ENCODE measurements around the gene AKR1C2.
"Not testable (repeated sequence)": the region's sequence is repeated elsewhere in the genome, so short reads cannot be mapped to it uniquely, and the experiment has no call there.

The AKR1C2 gene

DNA sequence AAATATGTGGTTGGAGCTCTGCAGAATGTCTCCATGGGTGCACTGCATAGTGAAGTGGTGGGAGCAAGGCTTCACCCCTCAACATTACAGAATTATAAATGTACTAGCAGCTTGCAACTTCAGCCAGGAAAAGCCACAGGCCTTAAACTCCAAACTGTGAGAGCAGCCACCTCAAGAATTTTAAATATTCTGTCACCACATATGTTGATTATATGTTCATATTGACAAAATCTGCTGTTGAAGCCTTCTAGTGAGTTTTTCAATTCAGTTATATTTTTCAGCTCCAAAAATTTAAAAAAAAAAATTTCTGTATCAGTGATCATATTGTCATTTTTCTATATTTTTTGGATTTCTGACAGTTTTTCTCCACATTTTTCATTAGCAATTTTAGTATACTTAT, 30.9 kb upstream of the AKR1C2 start:
- TF ChIP-seq, protein P1, sequence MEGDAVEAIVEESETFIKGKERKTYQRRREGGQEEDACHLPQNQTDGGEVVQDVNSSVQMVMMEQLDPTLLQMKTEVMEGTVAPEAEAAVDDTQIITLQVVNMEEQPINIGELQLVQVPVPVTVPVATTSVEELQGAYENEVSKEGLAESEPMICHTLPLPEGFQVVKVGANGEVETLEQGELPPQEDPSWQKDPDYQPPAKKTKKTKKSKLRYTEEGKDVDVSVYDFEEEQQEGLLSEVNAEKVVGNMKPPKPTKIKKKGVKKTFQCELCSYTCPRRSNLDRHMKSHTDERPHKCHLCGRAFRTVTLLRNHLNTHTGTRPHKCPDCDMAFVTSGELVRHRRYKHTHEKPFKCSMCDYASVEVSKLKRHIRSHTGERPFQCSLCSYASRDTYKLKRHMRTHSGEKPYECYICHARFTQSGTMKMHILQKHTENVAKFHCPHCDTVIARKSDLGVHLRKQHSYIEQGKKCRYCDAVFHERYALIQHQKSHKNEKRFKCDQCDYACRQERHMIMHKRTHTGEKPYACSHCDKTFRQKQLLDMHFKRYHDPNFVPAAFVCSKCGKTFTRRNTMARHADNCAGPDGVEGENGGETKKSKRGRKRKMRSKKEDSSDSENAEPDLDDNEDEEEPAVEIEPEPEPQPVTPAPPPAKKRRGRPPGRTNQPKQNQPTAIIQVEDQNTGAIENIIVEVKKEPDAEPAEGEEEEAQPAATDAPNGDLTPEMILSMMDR (IDR thresholded peaks at IDR 0.05; ENCODE audit: extremely low read depth, missing control alignments) = no peak
- DNase-seq (ENCODE audit: low spot score) = no peak

DNA sequence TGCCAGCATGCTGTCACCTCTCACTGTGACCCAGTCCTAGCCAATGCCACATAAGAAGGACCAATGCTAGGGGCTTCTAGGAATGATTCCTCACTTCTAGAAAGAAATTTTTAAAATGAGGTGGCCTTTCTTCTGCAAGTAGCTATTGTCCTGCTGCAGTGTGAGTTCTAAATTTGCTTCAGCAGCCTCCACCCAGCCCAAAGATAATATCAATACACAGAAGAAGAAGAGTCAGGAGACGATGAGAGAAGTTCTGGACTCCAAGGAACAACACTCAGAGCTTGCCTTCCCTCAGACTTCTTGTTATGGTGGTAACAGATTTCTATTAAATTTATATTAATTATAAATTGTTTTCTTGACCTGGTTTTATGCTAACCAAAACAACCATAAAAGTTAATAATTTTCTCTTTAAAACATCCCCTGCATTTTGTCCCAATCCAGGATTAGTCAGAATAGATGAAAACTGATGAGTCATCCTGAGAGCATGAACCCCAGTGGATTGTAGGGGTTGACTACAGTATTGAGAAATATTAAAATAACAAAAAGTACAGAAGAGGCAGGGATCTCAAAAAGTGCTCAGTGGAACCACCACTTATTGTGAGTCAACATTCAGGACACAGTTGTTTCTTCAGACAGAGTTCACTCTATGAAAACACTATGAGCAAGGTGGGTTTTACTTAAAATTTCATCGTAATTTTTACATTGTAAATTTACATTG, 29.6 kb upstream of the AKR1C2 start:
- DNase-seq (ENCODE audit: low spot score) = no peak
- TF ChIP-seq, protein P1 (IDR thresholded peaks at IDR 0.05; ENCODE audit: extremely low read depth, missing control alignments) = no peak

DNA sequence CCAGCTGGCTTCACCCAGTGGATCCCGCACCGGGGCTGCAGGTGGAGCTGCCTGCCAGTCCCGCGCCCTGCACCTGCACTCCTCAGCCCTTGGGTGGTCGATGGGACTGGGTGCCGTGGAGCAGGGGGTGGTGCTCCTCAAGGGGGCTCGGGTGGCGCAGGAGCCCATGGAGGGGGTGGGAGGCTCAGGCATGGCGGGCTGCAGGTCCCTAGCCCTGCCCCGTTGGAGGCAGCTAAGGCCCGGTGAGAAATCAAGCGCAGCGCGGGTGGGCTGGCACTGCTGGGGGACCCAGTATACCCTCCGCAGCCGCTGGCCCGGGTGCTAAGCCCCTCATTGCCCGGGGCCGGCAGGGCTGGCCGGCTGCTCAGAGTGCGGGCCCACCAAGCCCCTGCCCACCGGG, 28.8 kb upstream of the AKR1C2 start:
- DNase-seq (ENCODE audit: low spot score) = not testable (repeated sequence)

DNA sequence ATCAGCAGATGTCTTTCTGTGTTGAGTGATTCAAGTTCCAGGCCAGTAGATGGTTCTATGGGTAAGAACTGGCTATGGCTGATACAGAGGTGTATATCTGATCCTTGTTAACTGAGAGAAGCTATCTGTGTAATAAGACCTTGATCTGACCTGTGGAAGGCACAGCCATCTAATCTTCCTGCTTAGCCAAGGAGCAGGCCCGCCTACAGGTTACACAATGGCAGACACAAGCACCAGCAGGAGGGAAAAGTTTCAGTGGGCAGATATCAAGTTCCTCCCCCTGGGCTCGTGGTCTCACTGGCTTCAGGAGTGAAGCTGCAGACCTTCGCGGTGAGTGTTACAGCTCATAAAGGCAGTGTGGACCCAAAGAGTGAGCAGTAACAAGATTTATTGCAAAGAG, 27.9 kb upstream of the AKR1C2 start:
- DNase-seq (ENCODE audit: low spot score) = not testable (repeated sequence)

DNA sequence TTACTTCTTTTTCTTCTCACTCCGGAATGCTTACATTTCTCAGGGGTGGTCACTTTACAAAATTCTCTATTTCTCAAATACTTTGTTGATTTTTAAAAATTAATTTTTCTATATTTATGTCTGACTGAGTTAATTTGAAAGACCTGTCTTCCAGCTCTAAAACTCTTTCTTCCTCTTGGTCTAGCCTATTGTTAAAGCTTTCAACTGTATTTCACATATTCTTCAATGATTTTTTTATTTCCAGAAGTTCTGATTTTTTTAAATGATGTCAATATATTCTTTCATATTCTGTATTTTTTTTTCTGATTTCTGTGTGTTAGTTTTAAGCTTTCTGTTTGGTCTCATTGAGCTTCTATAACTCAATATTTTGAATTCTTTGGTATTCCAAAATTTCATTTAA, 27.3 kb upstream of the AKR1C2 start:
- no peak for DNase-seq (ENCODE audit: low spot score)
- TF ChIP-seq, protein P1 (IDR thresholded peaks at IDR 0.05; ENCODE audit: extremely low read depth, missing control alignments) = no peak

DNA sequence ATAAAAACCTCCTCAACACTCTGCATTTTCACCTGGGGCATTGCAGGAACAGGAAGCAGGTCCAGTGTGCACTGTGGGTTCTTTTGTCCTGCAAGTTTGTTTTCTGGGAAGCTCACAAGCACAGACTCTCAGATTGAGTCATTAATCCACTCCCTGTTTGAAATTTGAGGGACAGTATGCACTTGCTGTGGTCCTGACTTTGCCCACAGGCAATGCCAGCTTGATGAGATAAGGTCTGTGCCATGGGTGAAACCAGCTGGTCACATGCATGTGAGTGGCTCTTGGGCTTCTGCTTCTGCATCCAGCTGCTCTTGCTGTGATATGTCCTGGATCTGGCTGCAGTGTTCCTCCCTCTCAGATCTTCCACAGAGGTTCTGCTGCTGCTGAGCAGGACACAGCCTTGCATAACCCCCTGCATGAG, 21.8 kb upstream of the AKR1C2 start:
- not testable (repeated sequence) for DNase-seq (ENCODE audit: low spot score)

DNA sequence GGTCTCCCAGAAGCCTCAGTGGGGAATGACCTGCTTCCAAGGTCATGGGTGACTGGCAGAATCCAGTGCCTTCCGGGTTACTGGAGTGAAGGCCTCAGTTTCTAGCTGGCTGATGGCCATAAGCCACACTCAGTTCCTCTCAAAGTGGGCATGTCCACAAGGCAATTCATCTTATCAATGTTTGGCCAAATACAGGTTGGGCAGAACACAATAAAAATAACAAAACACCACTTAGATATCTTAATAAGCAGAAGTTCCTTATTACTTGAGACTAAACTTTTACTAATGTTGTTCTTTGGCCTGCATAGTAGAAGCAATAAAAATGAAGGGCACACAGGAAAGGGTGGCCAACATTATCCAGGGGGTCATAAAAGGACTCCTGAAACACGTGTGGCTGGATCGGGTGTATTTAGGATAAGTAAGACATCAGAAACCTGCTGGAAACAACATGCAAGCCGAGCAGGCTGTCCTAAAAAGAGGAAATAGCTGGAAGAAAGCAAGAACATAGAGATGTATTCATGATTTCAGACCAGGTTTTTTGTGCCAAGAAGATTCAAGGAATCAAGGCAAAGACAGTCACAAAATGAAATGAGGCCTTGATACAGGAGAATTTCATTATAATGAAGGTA, 19.6 kb upstream of the AKR1C2 start:
- DNase-seq (ENCODE audit: low spot score) = no peak
- TF ChIP-seq, protein P1 (IDR thresholded peaks at IDR 0.05; ENCODE audit: extremely low read depth, missing control alignments) = no peak

DNA sequence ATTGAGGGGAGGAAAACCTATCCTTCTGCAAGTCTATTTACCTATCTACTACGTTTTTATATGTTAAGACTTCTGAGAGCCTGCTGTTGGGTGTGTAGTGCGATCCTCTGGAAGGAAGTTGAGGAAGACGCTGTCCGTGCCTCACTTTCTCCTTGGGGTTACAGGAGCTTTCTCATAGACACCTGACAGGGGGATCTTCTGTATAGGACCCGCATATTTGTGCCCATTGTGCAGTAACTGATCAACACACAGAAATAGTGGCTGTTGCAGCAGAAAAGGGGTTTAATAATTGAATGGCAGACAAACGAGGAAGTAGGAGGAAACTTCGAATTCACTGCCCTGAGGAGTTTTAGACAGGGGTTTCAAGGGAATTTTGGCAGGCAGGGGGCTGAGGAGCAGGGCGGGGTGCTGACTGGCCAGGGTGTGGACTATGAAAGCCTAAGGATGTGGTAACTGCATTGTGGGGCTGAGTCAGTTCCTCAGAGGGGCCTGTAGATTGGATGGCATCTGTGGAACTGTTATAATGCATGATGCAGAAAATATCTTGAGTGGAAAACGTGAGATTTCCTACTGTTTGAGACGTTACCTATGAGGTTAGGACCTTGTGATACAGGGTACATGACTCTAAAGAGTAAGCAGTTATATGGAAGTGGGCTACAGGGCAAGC, 18.1 kb upstream of the AKR1C2 start:
- not testable (repeated sequence) for DNase-seq (ENCODE audit: low spot score)

DNA sequence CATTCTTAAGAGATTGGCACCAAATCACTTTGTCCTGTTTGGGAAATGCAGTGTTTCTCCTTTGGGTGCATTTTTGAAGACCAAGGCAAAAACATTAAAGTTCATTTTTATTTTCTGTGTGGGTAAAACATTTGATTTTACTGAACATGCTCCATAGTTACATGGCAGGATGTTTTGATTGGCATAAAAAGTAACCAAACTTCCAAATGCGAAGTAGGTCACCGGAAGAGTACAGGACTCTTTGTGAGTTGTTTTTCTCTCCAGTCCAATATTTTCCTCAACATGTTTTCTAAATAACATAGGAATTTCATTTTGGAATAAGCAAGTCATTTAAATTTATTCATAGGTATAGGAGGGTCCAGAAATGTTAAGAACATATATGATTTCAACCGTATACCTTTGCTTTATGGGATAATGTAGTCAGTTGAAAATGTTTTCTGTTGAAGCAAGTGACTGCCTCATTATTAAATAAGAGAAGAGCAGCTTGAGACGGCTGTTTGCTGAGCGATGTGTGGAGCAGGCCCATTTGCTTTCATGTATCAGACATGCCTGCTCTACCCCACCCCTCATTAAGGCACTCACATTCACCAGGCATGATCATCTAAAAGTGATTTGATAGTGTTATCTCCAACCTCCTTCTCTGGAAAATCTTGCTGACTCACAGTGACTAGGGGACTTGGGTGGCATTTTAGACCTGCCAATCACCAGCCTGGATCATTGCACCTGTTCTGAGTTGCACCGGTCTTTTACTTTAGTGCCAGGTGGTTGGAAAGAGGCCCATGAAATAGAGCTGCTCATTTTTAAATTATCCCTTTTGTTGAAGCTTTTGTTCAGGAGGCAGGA, 16.3 kb upstream of the AKR1C2 start:
- not testable (repeated sequence) for DNase-seq (ENCODE audit: low spot score)

DNA sequence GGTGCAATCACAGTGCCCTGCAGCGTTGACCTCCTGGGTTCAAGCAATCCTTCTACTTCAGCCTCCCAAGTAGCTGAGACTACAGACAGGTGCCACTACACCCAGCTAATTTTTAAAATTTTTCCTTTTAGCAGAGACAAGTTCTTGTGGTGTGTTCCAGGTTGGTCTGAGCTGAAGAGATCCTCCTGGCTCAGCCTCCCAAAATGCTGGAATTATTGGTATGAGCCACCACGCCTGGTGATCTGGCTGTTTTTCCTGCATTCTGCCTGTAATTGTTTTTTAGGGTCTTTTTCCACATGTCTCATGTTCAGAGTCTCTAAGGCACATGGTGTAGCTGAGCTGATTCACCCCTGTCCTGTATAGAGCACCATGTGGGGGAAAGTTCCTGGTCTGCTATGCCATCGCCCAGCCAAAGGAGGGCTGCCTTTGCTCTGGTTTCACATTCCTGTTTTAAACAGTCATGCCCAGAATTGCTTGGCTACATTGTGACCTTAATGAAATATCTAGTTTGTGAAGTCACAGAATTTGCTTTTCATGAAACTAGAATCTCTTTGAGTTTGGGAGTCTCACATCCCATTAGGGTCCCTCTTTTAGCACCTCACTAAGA, 15.1 kb upstream of the AKR1C2 start:
- DNase-seq (ENCODE audit: low spot score) = not testable (repeated sequence)
